IMR-90 (cell line): Measurements from ENCODE around the gene GABBR2. TPM values are rescaled to one million over a fixed set of nuclear protein-coding genes. Genes with fewer than 3 reads are reported as not detected.

Experiments
- ATAC-seq: fragments of 200-7000 bp; cut with Tn5 transposase; 2 replicates; pipeline ENCODE4 v1.9.1; 2020; ENCODE audit warnings: low read depth, mild to moderate bottlenecking, moderate library complexity
- BruUV-seq: library from RNA; stranded (reverse); fragments of 400-500 nt; replicated peaks from 2 replicates; lab custom pipeline; 2021; lab: Mats Ljungman, UMichigan
- CTCF ChIA-PET: fragments of 300-600 bp; formaldehyde crosslinking; extraction: SDS; loops from one replicate; lab custom pipeline; 2021; ENCODE audit warnings: antibody characterized with exemption; lab: Yijun Ruan, JAX
- POLR2A ChIA-PET: fragments of 300-600 bp; sonication (Branson Sonifier 250); formaldehyde crosslinking; loops from one replicate; lab custom pipeline; 2022; ENCODE audit warnings: antibody characterized with exemption; ENCODE audit not compliant: unreplicated experiment; lab: Charles Lee
- DNase-seq: peaks from one replicate; pipeline ENCODE4 v3.0.0; 2013
- H2AFZ ChIP-seq: replicated peaks from 2 replicates; pipeline ENCODE3; 2013; ENCODE audit warnings: low read length, mild to moderate bottlenecking; ENCODE audit not compliant: poor library complexity
- H2AK5ac ChIP-seq: 2 replicates; pipeline ENCODE4 v1.6.1; 2013; ENCODE audit warnings: low read depth, low read length, inconsistent platforms
- H2AK9ac ChIP-seq: replicated peaks from 2 replicates; pipeline ENCODE3; 2013; ENCODE audit warnings: mild to moderate bottlenecking, low read depth, low read length, moderate library complexity; ENCODE audit not compliant: poor library complexity
- H2BK120ac ChIP-seq: 2 replicates; pipeline ENCODE4 v1.6.1; 2013; ENCODE audit warnings: low read depth, low read length, inconsistent platforms
- H2BK15ac ChIP-seq: 3 replicates; pipeline ENCODE4 v1.6.1; 2013; ENCODE audit warnings: low read depth, low read length, inconsistent platforms
- H2BK20ac ChIP-seq: 2 replicates; pipeline ENCODE4 v1.6.1; 2013; ENCODE audit warnings: low read depth, mild to moderate bottlenecking, inconsistent platforms, low read length, moderate library complexity
- H2BK5ac ChIP-seq: 2 replicates; pipeline ENCODE4 v1.6.1; 2013; ENCODE audit warnings: mild to moderate bottlenecking, low read depth, low read length, inconsistent platforms; ENCODE audit not compliant: poor library complexity, severe bottlenecking
- H3K14ac ChIP-seq: replicated peaks from 2 replicates; pipeline ENCODE4 v1.6.1; 2013; ENCODE audit warnings: low read depth, low read length, inconsistent platforms
- H3K18ac ChIP-seq: 2 replicates; pipeline ENCODE4 v1.6.1; 2013; ENCODE audit warnings: low read depth, low read length, control low read depth
- H3K23ac ChIP-seq: 2 replicates; pipeline ENCODE4 v1.6.1; 2013; ENCODE audit warnings: low read depth, low read length, inconsistent platforms
- H3K27ac ChIP-seq: 2 replicates; pipeline ENCODE4 v1.5.1; 2013; ENCODE audit warnings: mild to moderate bottlenecking, control low read depth, low read length; ENCODE audit not compliant: insufficient read depth
- H3K27me3 ChIP-seq: 2 replicates; pipeline ENCODE4 v1.6.1; 2013; ENCODE audit warnings: low read length; ENCODE audit not compliant: control insufficient read depth, insufficient read depth
- H3K36me3 ChIP-seq: 2 replicates; pipeline ENCODE4 v1.6.1; 2013; ENCODE audit warnings: low read length, mixed read lengths; ENCODE audit not compliant: control insufficient read depth, insufficient read depth
- H3K4ac ChIP-seq: 2 replicates; pipeline ENCODE4 v1.6.1; 2013; ENCODE audit warnings: low read depth, low read length, inconsistent platforms
- H3K4me1 ChIP-seq: 2 replicates; pipeline ENCODE4 v1.6.1; 2013; ENCODE audit warnings: low read length, mixed read lengths; ENCODE audit not compliant: control insufficient read depth, insufficient read depth
- H3K4me2 ChIP-seq: 2 replicates; pipeline ENCODE4 v1.6.1; 2013; ENCODE audit warnings: low read depth, mild to moderate bottlenecking, control low read depth, low read length, moderate library complexity
- H3K4me3 ChIP-seq: 2 replicates; pipeline ENCODE4 v1.5.1; 2013; ENCODE audit warnings: low read depth, mild to moderate bottlenecking, control low read depth, low read length, moderate library complexity; ENCODE audit not compliant: insufficient read depth
- H3K56ac ChIP-seq: 2 replicates; pipeline ENCODE4 v1.6.1; 2013; ENCODE audit warnings: low read length, inconsistent platforms; ENCODE audit not compliant: insufficient read depth; ENCODE audit errors: extremely low read depth
- H3K79me1 ChIP-seq, 2 experiments: 2 replicates each; pipeline ENCODE4 v1.6.1; 2013; ENCODE audit warnings: low read length in 2 of 2, inconsistent platforms in 1 of 2, low read depth in 1 of 2
- H3K9ac ChIP-seq: 2 replicates; pipeline ENCODE4 v1.6.1; 2013; ENCODE audit warnings: low read depth, low read length, control low read depth
- H3K9me1 ChIP-seq: 2 replicates; pipeline ENCODE4 v1.6.1; 2013; ENCODE audit warnings: low read length, inconsistent platforms; ENCODE audit not compliant: insufficient read depth
- H3K9me3 ChIP-seq: 2 replicates; pipeline ENCODE4 v1.6.1; 2013; ENCODE audit warnings: low read length; ENCODE audit not compliant: control insufficient read depth, insufficient read depth
- H4K20me1 ChIP-seq: 2 replicates; pipeline ENCODE4 v1.6.1; 2013; ENCODE audit warnings: low read length, inconsistent platforms; ENCODE audit not compliant: insufficient read depth
- H4K5ac ChIP-seq: 2 replicates; pipeline ENCODE4 v1.6.1; 2013; ENCODE audit warnings: mild to moderate bottlenecking, low read depth, low read length, control low read depth
- H4K8ac ChIP-seq, 2 experiments: 2 replicates each; pipeline ENCODE4 v1.6.1; 2013; ENCODE audit warnings: low read depth in 2 of 2, low read length in 2 of 2, control low read depth in 1 of 2, inconsistent platforms in 1 of 2
- H4K91ac ChIP-seq: 2 replicates; pipeline ENCODE4 v1.6.1; 2013; ENCODE audit warnings: low read depth, low read length, inconsistent platforms; ENCODE audit not compliant: insufficient read depth
- CHD1 ChIP-seq: IDR thresholded peaks from 2 replicates; pipeline ENCODE4 v1.6.1; 2012; ENCODE audit warnings: low read depth, low read length, improper control_type of control experiment
- FOS ChIP-seq: fragments of 150-350 bp; IDR thresholded peaks from 2 replicates; pipeline ENCODE4 v1.6.1; 2016; ENCODE audit warnings: low read depth, low read length
- MXI1 ChIP-seq: IDR thresholded peaks from 2 replicates; pipeline ENCODE4 v1.6.1; 2012; ENCODE audit warnings: low read depth, mild to moderate bottlenecking, low read length, moderate library complexity, borderline replicate concordance
- NFE2L2 ChIP-seq: fragments of 150-350 bp; IDR thresholded peaks from 2 replicates; pipeline ENCODE4 v1.6.1; 2016; ENCODE audit warnings: low read depth, mild to moderate bottlenecking, low read length
- POLR2A ChIP-seq: IDR thresholded peaks from 2 replicates; pipeline ENCODE4 v1.6.1; 2012; ENCODE audit warnings: mild to moderate bottlenecking, low read depth, low read length
- RAD21 ChIP-seq: IDR thresholded peaks from 2 replicates; pipeline ENCODE4 v1.6.1; 2012; ENCODE audit warnings: low read length, improper control_type of control experiment
- RCOR1 ChIP-seq: IDR thresholded peaks from 2 replicates; pipeline ENCODE4 v1.6.1; 2012; ENCODE audit warnings: mild to moderate bottlenecking, low read length, improper control_type of control experiment; ENCODE audit not compliant: insufficient replicate concordance
- RFX5 ChIP-seq: IDR thresholded peaks from 2 replicates; pipeline ENCODE4 v1.8.0; 2012; ENCODE audit warnings: low read depth, mild to moderate bottlenecking, low read length, moderate library complexity
- SMC3 ChIP-seq: fragments of 150-350 bp; IDR thresholded peaks from 2 replicates; pipeline ENCODE4 v1.6.1; 2016; ENCODE audit warnings: low read depth, mild to moderate bottlenecking, antibody characterized with exemption, low read length, moderate library complexity
- WGBS, 2 experiments: methylation state at CpG; one replicate each; pipeline versions ENCODE4 v1.1.5 to v1.1.7; 2013; ENCODE audit warnings: missing lambda C conversion rate in 2 of 2; ENCODE audit not compliant: insufficient read length in 1 of 2; ENCODE audit errors: extremely low coverage in 2 of 2; 5-methylcytosine and 5-hydroxymethylcytosine counted together
- dilution Hi-C: fragments of 300-500 bp; cut with HindIII; formaldehyde crosslinking; loops from one replicate; pipeline ENCODE4 v1.14.3; 2018; ENCODE audit warnings: low sequenced_read_pairs; ENCODE audit not compliant: unreplicated experiment
- in situ Hi-C: fragments of 300-500 bp; cut with MboI; formaldehyde crosslinking; loops from 3 replicates; pipeline ENCODE4 v1.14.3; 2019; ENCODE audit warnings: low sequenced_read_pairs, inconsistent platforms, mixed read lengths
- intact Hi-C: fragments of 100-400 bp; cut with micrococcal nuclease; formaldehyde crosslinking; loops from 2 replicates; pipeline ENCODE4 v1.10.0; 2022
- polyA plus RNA-seq, 3 experiments: library from polyadenylated mRNA; depleted of rRNA; stranded (reverse); fragments of >200 nt; gene quantifications; 2 replicates each; pipeline ENCODE4 v1.2.3, GENCODE V29; 2012; ENCODE audit warnings: low replicate concordance in 1 of 3
- total RNA-seq: library from RNA; depleted of rRNA; stranded (reverse); fragments of >200 nt; gene quantifications from 2 replicates; pipeline ENCODE4 v1.2.3, GENCODE V29; 2012
- TF ChIP-seq, protein P1 (sequence below): fragments of 150-350 bp; IDR thresholded peaks from 2 replicates; pipeline ENCODE4 v1.6.1; 2016; ENCODE audit warnings: low read depth, mild to moderate bottlenecking, low read length, moderate library complexity, borderline replicate concordance
- TF ChIP-seq, protein P2 (sequence below): conservative IDR thresholded peaks from 2 replicates; pipeline ENCODE4 v1.5.1; 2012; ENCODE audit warnings: mild to moderate bottlenecking, low read depth, low read length, improper control_type of control experiment
- TF ChIP-seq, protein P3 (sequence below): fragments of 150-350 bp; IDR thresholded peaks from 2 replicates; pipeline ENCODE4 v1.6.1; 2017; ENCODE audit warnings: mild to moderate bottlenecking, antibody characterized with exemption, low read length, low read depth

The GABBR2 gene
- total and polyA plus RNA-seq, 2 of the 4 experiments (the other 2 are of a cell fraction), result 14.2 to 20.3 TPM

DNA sequence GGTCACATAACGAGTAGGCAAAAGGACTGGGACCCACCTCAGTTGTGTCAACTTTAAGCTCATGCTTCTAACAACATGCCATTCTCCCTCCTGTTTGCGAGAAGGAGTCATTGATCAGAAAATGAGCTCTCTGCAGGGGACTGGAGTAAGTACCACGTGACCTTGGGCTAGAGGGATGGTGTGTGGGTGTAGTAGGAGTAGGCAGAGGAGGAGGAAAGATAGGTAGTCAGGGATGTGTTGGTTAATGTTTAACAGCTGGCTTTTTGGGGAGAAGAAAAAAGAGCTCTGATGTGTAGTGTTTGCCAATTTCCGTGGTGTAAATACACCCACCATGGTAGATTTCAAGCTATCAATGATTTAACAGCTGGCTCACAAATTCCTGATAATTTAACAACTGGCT is 293.0 kb downstream of the GABBR2 start (continued):
- TF ChIP-seq, protein P1, sequence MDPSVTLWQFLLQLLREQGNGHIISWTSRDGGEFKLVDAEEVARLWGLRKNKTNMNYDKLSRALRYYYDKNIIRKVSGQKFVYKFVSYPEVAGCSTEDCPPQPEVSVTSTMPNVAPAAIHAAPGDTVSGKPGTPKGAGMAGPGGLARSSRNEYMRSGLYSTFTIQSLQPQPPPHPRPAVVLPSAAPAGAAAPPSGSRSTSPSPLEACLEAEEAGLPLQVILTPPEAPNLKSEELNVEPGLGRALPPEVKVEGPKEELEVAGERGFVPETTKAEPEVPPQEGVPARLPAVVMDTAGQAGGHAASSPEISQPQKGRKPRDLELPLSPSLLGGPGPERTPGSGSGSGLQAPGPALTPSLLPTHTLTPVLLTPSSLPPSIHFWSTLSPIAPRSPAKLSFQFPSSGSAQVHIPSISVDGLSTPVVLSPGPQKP, result no peak

DNA sequence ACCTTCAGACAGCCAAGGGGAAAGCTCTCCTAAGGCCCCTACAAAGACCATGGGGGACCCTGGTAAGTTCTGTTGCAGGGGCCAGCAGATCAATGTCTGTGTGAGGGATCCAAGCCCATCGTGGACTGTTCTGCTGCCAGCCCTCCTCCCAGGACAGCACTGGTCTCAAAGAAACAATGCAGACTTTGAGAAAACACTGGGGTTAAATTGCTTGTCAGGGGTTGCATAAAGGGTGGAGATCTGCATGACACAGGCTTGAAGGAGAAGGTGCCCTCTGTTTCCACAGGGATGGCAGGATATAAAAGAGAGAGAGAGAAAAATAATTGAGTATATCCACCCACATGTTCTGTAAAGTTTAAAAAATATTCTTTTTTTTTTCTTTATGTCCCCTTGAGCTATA is 295.7 kb downstream of the GABBR2 start:
- no peaks in the 10 kb centered on the region; the same call in 1 of the 2 replicates for H3K9me3 ChIP-seq
- no peak overlapping the region for H4K8ac ChIP-seq
- 0 out of 2 replicates have a peak, but pooled peaks cover 1% of the 10 kb centered on the region for H3K4me1 ChIP-seq
- H2BK5ac ChIP-seq, result no peak overlapping the region
- H4K5ac ChIP-seq, result no peak overlapping the region
- no peak overlapping the region for H3K14ac ChIP-seq
- peaks cover 7% of the 10 kb centered on the region; the same call in 1 of the 2 replicates for H3K9me1 ChIP-seq
- H2AK5ac ChIP-seq, result no peak overlapping the region
- H3K18ac ChIP-seq, result no peak overlapping the region
- in situ Hi-C loops (no loop called here), dilution Hi-C loops (no loop called here), intact Hi-C loops (loop anchor here (5.0 kb wide), 1 partner anchor 96 kb away; no protein-coding TSS in a partner anchor)
- ATAC-seq, result no peak
- WGBS, 2 experiments, result no CpG with 5 or more reads among the region's 1 CpG
- H3K9ac ChIP-seq, result no peak overlapping the region
- no peak for DNase-seq
- no peaks in the 10 kb centered on the region for H4K20me1 ChIP-seq
- H3K4me2 ChIP-seq, result no peak overlapping the region
- no TSS peak for BruUV-seq
- H2BK15ac ChIP-seq, result no peak overlapping the region
- H3K27me3 ChIP-seq, result no peaks in the 10 kb centered on the region; the same call in 1 of the 2 replicates
- CTCF ChIA-PET, result no interaction called here
- no peak overlapping the region; the same call in 1 of the 2 replicates for H3K23ac ChIP-seq
- no peak overlapping the region for H2BK120ac ChIP-seq
- H3K27ac ChIP-seq, result no peak overlapping the region
- H3K56ac ChIP-seq, result no peak overlapping the region
- H3K4me3 ChIP-seq, result no peak overlapping the region
- H4K91ac ChIP-seq, result no peak overlapping the region
- no peak overlapping the region for H2BK20ac ChIP-seq
- H3K36me3 ChIP-seq, result no peaks in the 10 kb centered on the region
- no peak overlapping the region for H2AK9ac ChIP-seq
- H2AFZ ChIP-seq, result no peak overlapping the region
- no peaks in the 10 kb centered on the region; a peak in 1 of 4 replicates for H3K79me1 ChIP-seq
- POLR2A ChIA-PET, result no interaction called here
- no peak overlapping the region for H3K4ac ChIP-seq
- TF ChIP-seq, protein P2, sequence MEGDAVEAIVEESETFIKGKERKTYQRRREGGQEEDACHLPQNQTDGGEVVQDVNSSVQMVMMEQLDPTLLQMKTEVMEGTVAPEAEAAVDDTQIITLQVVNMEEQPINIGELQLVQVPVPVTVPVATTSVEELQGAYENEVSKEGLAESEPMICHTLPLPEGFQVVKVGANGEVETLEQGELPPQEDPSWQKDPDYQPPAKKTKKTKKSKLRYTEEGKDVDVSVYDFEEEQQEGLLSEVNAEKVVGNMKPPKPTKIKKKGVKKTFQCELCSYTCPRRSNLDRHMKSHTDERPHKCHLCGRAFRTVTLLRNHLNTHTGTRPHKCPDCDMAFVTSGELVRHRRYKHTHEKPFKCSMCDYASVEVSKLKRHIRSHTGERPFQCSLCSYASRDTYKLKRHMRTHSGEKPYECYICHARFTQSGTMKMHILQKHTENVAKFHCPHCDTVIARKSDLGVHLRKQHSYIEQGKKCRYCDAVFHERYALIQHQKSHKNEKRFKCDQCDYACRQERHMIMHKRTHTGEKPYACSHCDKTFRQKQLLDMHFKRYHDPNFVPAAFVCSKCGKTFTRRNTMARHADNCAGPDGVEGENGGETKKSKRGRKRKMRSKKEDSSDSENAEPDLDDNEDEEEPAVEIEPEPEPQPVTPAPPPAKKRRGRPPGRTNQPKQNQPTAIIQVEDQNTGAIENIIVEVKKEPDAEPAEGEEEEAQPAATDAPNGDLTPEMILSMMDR, result no peak
- no peak for TF ChIP-seq SMC3
- TF ChIP-seq RCOR1, result no peak
- no peak for TF ChIP-seq POLR2A
- TF ChIP-seq, protein P1, result no peak
- TF ChIP-seq NFE2L2, result no peak
- no peak for TF ChIP-seq RFX5
- TF ChIP-seq, protein P3, sequence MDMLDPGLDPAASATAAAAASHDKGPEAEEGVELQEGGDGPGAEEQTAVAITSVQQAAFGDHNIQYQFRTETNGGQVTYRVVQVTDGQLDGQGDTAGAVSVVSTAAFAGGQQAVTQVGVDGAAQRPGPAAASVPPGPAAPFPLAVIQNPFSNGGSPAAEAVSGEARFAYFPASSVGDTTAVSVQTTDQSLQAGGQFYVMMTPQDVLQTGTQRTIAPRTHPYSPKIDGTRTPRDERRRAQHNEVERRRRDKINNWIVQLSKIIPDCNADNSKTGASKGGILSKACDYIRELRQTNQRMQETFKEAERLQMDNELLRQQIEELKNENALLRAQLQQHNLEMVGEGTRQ, result no peak
- no peak for TF ChIP-seq MXI1
- TF ChIP-seq FOS, result no peak
- no peak for TF ChIP-seq CHD1
- TF ChIP-seq RAD21, result no peak
